GM21390 (cell line): Measurements from ENCODE around the gene PALLD.

ENCODE experiments used
- ATAC-seq: cut with Tn5 transposase; IDR thresholded peaks from one replicate; pipeline ENCODE4 v1.9.1; 2021; ENCODE audit not compliant: unreplicated experiment

Gene PALLD

DNA sequence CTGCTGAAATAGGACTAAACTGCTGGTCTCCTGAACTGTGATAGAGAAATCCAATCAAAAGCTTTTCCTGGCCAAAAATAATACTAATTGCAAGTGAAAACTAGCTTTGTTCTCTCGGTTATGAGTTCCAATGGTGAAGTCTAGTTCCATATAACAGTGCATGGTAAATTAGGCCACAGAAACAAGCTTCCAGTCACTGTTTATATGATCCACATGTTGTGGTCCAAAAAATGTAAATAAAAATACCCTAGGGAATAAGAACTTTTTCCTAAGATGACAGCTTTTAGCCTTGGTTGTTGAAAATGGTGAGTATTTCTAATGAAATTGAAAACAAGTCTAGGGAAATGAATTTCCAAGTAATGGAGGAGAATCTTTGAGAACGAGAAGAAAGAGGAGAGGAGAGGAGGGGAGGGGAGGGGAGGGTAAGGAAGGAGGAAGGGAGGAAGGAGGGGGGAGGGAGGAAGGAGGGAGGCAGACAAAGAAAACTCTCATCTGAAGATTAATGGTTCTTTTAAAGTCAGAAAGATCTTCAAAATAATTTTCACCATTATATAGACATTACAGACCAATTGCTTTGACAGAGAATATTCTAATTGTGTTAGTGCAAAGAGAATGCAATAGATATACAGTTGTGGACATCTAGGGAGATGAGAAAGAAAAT is 26.1 kb downstream of the PALLD start:
- no peak for ATAC-seq

DNA sequence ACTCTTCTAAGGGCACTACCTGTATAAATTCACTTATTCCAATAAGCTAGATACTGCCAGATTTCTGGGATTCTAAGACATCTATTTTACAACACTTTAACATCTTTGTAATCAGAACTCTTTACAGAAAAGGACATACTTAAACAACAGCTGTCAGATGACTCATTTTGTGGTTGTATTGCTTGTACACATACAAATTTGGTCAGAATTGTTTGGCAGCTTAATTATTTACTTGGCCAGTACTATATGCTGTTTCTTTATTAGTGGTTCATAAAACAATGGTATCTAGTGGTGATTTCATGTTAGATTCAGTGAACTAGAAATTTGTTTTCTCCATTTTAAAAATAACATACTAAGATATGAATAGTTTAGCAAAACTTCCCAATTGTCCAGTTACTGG is 27.2 kb downstream of the PALLD start:
- no peak for ATAC-seq

DNA sequence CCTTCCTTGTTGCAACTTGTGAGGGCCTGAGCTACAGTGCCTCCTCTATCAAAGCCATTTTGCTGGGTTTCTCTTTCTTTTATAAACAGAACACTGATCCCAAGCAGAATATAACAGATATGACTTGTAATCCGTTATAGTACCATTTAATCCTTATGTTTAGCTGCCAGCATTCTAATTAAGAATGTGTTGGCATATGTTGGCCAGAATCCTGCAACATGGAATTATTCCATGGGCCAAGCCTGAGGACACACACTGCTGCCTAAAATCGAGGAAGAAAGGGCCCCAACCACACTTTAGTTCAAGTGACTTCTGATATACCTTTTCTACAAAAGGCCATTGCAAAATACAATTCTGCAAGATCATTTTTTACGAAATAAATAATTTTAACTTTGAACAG is 28.0 kb downstream of the PALLD start:
- ATAC-seq: no peak

DNA sequence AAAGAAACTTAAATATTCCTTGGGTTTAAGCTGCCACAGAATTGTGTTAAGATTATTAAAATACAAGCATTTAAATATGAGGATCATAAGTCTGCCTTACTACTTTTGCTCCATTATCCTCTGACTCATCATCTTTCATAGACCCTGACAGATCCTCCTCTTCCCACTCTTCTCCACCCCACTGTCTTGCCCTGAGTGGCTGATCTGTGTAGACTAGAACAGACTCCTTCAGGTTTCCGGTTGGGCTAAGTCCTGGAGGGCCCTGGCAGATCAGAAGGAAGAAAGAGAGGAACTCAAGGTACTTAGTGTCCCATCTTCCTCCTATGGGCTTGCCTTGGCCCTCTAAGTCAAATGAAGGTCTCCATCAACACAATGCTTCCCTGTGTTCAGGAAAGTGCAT is 30.7 kb downstream of the PALLD start:
- no peak for ATAC-seq

DNA sequence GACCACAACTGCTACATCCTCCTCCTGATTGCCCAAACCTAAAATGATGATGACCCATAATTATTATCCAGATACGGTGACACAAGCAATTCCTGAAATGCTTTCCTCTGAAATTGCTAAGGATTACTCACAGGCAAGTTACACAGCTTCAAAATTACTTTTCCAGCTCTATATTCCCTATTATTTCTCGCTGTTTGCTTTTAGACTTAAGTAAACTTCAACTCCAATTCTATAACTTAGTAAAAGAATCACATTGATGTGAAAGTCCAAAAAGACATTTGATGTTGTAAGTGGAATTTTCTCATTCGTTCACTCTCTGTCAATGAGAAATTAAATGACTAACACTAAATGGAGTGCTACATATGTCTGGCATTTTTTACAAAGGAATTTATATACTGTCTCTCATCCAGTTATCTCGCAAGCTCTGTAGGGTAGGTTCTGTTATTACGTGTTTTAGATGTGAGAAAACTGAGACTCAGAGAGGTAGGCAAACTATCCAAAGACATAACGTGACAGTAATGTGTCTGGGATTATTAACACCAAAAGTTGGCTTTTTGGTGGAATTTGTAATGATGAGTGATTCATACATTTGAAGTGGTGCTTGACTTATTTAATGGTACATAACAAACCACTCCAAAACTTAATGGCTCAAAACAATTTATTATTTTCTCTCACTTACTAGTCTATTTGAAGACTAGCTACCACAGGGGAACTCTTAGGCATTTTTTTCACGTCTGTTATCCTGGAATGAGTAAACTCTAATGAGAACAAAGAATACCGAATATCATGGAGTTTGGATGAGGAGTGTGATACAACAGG is 31.5 kb downstream of the PALLD start:
- ATAC-seq: no peak

DNA sequence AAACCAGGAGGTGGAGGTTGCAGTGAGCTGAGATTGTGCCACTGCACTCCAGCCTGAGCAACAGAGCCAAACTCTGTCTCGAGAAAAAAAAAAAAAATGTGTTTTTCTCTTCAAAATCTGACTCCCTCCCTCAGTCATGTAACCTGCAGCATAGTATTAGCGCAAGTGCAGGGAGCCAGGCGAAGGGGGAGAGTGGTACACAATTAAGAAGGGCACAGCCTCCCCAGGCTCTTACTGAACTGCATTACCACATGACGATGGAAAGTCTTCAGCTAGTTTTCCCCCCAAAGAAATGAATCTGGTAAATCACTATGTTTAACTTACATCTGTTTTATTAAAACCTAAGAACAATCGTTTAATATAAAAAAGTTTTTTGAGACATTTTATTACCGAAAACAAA is 32.4 kb downstream of the PALLD start:
- ATAC-seq: no peak

DNA sequence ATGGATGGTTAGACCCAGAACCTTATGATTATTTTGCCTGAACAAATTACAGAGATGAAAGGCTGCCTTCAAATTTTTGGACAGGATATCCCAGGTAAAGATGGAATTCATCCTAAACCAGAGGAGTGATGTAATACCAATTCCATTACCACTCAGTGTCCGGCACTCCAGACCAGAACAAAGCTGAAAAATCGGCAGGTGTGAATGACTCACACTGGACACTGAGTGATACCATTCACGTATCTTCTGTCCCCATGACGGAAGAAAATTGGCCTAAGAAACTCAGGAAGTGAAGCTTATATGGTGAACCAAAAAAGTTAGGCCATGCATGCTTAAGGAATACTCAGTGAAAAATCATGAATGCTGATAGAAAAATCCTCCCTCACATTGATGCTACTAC is 34.5 kb downstream of the PALLD start:
- ATAC-seq: no peak

DNA sequence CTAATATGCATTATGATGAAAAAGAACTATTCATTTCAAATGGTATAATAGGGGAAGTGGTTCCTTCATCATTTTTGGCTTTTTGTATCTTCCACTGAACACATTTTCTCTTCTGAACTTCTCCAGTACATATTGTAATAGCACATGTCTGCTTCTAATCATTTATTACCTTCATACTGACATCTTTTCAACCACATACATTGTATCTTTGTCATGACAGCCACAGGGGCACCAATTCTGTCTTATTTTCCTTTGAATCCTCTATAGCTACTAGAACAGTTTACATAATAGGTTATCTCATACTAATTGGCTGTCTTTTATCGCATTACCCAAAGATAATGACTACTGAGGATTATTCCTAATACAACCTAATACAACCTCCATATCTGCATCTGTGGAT is 37.7 kb downstream of the PALLD start:
- no peak for ATAC-seq

DNA sequence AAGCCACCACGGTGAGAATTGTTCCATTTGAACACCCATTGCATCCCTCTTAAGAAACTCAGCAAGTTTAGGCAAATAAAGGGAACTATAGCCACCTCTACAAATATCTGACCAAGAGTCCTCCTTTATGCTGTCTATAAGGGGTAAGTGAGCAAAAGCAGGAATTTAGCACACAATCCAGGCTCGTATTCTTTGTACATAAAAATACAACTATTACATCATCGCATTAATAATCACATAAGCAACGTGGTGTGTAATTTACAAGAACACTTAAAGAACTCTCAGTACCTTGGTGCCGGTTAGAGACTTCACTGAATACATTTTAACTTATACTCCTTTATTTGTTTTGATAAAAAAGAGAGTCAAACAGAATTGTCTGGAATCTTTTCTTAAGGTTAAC is 38.8 kb downstream of the PALLD start:
- ATAC-seq: no peak

DNA sequence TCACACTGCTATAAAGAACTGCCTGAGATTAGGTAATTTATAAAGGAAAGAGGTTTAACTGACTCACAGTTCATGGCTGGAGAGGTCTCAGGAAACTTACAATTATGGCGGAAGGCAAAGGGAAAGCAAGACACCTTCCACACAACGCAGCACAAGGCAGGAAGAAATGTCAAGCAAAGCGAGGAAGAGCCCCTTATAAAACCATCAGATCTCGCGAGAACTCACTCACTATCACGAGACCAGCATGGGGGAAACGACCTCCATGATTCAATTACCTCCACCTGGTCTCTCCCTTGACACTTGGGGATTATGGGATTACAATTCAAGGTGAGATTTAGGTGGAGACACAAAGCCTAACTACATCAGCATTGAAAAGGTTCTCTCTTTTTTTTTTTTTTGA is 39.6 kb downstream of the PALLD start:
- ATAC-seq: no peak

DNA sequence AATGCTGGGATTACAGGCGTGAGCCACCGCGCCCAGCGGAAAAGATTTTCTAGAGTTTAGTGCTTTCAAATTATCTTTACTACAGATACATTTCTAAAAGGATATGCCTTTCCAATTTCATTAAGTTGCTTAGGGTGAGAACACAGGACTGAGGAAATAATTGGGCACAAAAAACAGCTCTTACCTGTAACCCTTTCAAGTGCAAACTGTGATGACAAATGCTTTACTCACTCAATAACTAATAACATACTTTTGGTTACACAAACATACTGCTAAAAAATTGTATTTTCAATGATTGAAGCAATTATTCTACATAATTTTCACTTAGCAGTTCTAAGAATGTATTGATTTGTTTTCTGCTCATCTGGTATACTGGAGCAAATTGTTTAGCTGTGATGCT is 40.2 kb downstream of the PALLD start:
- no peak for ATAC-seq

DNA sequence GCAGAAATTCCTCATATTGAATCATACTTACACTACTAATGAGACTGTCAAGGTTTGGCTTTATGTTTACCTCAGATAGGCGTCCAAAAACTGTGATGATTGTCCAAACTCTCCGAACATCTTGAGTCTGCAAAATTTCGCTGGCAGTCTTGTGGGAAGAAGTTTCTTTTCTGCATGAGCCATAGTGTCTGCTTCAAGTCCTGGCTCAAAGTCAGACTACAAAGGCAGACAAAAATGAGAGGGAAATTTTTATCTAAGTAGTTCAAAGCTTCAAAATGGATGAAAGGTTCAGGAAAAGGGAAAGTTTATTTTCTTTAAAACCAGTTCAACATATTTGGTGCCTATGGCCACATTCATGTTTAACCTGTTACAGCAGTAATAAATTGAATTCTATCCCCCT is 40.7 kb downstream of the PALLD start:
- no peak for ATAC-seq

DNA sequence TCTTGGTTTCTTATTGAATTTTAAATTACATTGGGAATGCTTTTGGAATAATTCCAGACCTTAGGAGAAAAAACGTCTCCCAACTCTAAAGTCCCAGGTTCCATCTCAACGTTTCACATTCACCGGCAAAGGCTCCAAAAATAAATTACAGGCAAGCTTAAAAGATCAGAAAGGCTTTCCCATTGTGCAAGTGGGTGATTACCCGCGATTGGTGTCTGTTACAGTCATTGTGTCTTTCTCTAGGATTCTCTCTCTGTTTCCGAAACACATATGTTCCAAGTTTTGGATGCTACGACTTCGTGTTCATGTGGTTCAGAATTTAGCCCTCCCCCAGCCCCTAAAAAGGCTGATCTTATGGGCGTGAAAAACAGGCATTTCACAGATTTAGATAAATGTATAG is 41.8 kb downstream of the PALLD start:
- ATAC-seq: no peak

DNA sequence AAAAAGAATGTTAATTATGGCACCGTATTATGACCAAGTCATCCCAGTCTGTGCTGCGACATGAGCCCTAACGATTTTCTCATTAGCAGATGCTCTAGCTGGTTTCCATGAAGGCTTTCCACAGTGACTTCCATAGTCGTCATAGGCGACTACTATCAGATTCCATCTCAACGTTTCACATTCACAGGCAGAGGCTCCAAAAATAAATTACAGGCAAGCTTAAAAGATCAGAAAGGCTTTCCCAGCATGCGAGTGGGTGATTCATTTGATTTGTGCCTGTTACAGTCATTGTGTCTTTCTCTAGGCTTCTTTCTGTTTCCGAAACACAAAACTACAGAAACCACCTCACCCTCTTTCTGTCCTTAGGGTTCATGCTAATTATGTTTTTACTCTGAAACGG is 43.2 kb downstream of the PALLD start:
- no peak for ATAC-seq

DNA sequence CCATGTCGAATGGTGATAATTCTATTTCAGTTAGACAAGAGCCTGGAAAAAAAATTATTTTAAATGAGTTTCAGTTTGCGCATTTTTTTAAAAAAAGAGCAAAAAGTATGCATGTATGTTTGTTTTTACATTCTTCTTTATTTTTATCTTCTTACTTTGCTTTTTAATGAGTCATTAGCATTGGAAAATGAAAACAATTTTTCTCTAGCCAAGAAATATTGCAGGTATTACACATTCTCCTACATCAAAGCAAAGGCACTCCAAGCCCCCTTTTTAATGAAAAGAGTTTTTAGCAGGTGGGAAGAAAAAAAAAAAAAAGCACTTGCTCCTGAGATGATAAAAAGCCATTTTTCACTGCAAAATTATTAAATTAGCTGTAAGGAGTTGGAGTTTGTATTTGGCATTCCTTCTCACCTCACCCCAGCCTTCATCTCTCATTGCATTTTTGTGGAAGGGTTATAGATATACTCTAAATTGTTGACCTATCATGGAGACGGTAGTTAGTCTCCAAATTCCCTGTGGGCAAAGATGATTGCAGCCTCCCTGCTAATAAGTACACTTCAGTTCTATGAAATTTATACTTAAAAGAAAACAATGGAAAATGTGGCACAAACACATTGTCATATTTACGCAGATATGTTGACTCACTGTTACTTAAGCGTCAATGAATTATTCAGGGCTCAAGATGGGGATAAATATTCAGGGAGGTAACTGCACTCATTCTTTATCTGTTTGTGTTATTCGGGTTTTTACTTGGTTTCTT is 43.8 kb downstream of the PALLD start:
- no peak for ATAC-seq

DNA sequence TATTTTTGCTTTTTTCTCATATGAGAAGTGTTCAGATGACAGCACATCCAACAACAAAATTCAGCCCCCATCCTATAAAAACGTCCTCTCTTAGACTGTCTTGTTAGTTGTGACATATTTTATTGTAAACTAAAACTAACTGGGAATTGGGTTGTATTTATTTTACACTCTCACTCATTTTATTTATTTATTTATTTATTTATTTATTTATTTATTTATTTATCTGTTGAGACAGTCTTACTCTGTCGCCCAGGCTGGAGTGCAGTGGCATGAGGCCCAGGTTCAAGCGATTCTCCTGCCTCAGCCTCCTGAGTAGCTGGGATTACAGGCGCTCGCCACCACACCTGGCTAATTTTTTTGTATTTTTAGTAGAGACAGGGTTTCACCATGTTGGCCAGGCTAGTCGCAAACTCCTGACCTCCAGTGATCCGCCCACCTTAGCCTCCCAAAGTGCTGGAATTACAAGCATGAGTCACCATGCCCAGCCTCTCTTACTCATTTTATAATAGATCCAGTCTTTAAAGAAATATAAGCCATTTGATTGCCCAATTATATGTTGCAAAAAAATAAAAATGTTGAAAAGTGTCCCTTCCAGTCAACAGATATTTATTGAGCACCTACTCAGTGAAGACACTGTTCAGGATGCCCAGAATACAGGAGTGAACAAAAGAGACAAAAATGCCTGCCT is 44.6 kb downstream of the PALLD start:
- ATAC-seq: no peak

DNA sequence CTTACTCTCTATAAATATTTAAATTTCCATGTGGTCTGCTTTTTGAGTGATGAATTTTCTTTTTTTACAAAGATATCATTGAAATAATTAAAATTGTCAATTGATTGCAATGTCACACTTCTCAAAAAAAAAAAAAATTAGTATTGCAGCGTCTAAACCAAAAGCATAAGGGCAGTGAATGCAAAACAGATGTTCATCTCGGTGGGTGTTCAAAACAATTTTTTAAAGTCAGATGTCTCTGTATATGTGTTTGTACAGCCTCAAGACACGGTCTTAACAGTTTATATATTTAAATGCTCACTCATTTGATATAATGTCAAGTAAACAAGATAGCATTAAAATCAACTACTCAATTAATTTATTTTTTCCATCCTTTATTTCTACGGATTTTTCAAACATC is 52.3 kb downstream of the PALLD start:
- ATAC-seq: no peak

DNA sequence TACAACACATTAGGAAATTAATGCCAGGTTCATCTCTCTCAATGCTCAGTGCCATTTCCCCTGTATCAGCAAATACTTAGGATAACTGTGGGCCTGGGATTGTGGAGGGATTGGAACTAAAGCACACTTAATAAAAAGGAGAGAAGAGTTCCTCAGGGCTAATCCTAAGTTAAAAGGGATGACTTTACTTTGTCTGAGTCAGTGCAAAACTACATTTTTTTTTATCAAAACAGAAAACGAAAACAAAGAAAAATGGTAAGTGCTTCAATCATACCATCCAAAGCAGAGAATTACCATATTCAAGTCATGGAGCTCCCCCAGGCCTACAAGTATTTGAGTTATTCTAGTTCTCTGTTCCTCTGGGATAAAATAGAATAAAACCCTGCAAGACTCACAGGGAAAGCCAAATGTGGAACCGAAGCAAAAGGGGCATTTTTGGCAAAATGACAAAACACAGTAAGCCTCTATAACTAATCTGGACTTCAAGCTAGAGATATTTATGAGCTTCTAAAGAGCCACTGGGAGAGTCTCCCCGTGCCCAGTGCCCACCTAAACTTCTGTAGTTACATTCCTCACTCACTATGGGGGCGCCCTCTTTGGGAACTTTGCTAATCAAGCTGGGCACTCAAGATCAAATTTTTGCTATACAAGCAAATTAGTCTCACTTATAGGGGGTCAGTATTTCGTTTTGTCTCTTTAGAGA is 53.4 kb downstream of the PALLD start:
- ATAC-seq: no peak

DNA sequence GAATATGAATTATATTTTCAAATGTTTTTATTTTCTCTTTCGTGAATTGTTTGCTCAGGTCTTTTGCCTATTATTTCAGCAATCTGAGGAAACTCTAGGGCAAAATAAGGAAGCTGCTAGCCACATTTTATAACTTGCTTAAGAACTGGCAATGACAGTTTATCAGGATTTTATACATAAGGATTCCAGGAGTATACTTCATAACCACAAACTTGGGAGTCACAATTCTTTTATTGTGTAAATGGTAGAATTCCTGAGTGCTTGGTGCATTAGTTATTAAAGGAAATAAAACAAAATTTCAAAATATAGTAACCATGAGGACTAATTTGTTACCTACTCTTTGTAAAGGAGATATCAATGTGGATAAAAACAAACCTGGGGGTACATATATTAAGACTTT is 54.4 kb downstream of the PALLD start:
- ATAC-seq: no peak

DNA sequence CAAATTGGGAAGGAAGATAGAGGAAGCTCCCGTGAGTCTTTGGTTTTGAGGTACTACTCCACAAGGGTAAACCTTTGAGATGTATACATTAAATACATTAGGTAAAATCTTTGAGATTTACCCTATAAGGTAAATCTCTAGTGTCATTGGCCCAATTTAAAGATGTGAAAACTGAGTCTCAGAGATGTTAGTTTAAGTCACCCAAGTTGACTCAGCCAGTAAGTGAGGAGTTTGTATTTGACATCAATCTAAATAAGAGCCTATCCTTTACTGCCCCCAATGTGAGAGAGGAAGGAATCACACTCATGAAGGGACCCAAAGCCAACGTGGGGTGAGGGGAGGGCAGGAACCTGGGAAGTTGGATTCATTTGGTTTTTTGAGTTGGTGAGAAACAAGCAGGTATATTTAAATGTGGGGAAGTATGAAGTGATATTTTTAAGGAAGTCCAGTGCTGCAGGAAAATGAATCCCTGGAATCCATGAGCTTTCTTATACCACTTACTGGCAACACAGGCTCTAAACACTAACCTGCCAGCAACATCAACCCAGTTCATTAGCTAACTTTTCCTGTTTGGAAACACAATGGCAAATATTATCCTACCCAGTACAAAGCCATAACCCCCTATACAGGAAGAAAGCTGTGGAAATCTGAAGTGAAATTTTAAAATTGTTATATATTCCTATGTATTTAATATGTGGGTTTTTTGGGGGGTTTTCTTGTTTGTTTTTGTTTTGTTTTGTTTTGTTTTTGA is 55.3 kb downstream of the PALLD start:
- ATAC-seq: no peak
